ENCODE measurements around the gene SPN.
"Not testable (repeated sequence)": the region's sequence is repeated elsewhere in the genome, so short reads cannot be mapped to it uniquely, and the experiment has no call there.

The SPN gene

DNA sequence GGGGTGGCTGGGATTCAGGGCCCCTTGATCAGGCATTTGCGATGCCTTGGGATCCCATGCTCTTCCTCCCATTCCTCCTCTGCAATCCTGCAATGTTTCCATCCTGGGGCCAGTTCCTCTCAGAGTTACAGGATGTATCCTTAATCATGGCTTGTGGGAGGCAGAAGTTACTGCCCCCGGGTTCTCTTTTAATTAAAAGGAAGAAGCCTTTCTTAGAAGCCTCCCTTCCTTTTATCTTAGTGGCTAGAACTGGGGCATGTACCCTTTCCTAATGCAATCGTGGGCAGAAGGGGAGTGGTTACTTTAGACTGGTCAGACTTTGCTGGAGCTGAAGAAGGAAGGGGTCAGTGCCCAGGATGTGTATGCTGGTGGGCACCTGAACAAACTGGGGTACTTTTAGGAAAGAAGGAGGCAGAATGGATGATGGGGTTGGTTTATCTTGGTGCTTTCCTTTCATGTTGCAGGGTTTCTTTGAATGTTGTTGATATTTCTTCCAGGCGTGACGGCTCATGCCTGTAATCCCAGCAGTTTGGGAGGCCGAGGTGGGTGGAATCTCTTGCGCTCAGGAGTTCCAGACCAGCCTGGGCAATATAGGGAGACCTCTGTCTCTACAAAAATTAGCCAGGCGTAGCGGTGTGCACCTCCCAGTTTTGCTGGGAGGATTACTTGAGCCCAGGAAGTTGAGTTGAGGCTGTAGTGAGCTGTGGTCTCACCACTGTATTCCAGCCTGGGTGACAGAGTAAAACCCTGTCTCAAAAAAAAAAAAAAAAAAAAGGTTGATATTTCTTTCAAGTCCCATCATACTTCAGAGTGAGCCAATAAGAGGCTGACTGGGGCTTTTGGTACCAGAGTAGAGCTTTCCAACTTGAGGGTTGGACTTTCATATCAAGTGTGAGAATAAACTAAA, 13.2 kb upstream of the SPN start:
- FAIRE-seq: no peak

DNA sequence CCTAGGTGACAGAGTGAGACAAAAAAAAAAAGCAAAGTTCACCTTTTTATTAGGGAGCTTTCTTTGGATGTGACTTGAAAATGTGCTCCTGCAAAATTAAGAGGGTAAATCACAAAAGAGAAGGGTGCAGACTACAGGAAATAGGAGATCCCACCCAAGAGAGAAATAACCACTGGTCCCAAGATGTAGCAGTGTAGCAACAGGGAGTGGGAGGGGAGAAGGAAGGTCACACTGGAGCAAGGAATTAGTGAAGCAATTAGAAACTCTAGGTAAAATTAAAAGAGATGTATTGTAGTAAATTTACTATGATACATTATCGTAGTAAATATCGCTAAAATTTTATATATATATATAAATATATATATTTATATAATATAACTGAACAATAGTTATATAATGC, 12.3 kb upstream of the SPN start:
- FAIRE-seq: no peak

- FAIRE-seq: no peak
These were observed 11.2 kb upstream of the SPN start for GRCh38 chr16:29651774-29652349.

GRCh38 chr16:29653471-29653870, 9.6 kb upstream of the SPN start:
- FAIRE-seq: no peak

DNA sequence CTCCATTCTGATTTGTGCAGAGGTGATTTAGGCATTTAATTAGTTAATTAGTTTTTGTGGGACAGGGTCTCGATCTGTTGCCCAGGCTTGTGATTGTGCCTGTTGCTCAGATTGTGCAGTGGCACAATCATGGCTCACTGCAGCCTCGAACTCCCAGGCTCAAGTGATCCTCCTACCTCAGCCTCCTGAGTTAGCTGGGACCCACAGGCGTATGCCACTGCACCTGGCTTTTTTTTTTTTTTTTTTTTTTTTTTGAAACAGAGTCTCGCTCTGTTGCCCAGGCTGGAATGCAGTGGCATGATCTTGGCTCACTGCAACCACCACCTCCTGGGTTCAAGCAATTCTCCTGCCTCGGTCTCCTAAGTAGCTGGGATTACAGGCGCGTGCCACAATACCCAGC, 9.2 kb upstream of the SPN start:
- not testable (repeated sequence) for FAIRE-seq

DNA sequence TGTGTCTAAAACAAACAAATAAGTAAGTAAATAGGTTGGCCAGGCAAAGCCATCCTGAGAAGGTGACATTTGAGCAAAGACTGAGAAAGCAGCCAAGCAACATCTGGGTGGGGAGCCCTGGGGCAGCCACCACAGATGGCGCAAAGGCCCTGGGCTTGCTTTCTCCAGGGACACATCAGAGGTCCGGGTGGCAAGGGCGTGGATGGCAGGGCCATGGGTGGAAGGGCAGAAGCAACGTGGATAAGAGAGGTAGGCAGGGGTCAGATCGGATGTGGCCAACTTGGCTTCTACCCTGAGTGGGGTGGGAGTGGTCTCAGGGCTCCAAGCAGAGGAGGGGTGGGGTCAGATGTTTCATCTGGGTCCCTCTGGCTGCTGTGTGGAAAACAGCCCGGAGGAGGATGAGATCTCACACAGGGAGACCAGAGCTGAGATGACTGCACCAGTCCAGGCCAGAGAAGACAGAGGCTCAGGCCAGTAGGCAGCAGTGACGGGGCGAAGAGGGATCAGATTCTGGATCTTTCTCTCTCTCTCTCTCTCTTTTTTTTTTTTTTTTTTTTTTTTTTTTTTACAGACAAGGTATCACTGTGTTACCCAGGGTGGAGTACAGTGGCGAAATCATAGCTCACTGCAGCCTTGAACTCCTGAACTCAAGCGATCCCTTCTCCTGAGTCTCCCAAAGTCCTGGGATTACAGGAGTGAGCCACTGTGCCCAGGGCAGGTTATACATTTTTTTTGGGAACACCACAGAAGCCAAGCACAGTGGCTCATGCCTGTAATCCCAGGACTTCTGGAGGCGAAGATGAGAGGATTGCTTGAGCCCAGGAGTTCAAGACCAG, 6.1 kb upstream of the SPN start:
- FAIRE-seq: no peak

GRCh38 chr16:29658705-29659104, 4.3 kb upstream of the SPN start:
- FAIRE-seq: no peak

DNA sequence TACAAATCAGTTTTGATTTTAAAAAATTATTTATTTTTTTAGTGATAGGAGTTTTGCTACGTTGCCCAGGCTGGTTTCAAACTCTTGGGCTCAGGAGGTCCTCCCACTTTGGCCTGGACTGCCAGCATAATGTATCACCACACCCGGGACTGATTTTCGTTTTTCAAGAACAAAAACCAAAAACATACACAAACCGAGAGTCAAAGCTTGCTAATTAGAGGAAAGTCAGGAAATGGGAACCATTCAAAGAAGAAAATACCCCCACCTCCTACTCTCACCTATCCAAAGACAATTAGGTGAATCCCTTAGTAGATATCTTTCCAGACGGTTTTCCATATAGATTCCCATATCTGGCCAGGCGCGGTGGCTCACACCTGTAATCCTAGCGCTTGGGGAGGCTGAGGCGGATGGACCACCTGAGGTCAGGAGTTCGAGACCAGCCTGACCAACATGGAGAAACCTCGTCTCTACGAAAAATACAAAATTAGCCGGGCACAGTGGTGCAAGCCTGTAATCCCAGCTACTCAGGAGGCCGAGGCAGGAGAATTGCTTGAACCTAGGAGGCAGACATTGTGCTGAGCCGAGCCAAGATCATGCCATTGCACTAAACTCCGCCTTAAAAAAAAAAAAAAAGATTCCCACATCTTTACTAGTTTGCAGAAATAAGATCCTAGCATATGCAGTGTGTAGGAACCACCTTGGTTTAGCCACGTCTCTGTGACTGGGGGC, 883 bp upstream of the SPN start:
- no peak for FAIRE-seq

- no peak for FAIRE-seq
These were observed 375 bp upstream of the SPN start for GRCh38 chr16:29662729-29663015.

- no peak for FAIRE-seq
These were observed 702 bp downstream of the SPN start for GRCh38 chr16:29663807-29664090.

GRCh38 chr16:29664091-29664921, 1.3 kb downstream of the SPN start:
- FAIRE-seq: no peak

DNA sequence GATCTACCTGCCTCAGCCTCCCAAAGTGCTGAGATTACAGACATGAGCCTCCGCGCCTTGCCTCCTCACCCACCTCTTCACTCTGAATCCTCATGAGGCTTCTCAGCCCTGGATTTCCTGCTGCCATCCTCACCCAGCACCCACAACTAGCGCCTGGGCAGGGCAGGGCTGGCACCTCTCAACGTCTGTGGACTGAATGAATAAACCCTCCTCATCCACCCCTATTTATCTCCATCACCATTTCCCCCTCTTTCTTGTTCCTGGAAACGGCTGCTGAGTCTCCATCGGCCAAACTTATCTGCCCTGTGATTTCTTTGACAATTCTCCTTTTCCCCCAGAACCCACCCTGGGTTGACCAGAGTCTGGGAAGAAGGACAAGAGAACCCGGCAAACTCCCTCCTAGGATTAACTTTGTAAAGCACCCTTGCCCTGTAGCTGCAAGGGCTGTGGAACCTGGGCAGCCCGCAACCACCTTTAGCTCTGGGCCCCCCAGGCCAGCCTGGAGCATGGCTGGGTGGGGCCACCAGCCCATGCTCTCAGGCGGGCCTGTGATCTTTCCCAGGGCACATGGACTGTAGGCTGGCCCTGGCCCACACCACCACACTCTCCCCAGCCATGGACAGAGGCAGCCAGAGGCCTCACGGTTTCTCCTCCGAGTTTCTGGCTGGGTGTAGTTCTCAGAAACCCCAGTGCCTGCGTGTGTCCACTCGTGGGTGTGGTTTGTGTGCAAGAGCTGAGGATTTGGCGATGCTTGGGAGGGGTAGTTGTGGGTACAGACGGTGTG, 2.4 kb downstream of the SPN start:
- FAIRE-seq: no peak

GRCh38 chr16:29667322-29667610, 4.2 kb downstream of the SPN start:
- FAIRE-seq: not testable (repeated sequence)

- FAIRE-seq: no peak
These were observed 4.7 kb downstream of the SPN start for GRCh38 chr16:29667755-29668154.

GRCh38 chr16:29668267-29668666, 5.2 kb downstream of the SPN start:
- FAIRE-seq: no peak

- no peak for FAIRE-seq
These were observed 10.5 kb downstream of the SPN start for GRCh38 chr16:29673501-29673900.

GRCh38 chr16:29674188-29674587, 11.1 kb downstream of the SPN start:
- FAIRE-seq: no peak

DNA sequence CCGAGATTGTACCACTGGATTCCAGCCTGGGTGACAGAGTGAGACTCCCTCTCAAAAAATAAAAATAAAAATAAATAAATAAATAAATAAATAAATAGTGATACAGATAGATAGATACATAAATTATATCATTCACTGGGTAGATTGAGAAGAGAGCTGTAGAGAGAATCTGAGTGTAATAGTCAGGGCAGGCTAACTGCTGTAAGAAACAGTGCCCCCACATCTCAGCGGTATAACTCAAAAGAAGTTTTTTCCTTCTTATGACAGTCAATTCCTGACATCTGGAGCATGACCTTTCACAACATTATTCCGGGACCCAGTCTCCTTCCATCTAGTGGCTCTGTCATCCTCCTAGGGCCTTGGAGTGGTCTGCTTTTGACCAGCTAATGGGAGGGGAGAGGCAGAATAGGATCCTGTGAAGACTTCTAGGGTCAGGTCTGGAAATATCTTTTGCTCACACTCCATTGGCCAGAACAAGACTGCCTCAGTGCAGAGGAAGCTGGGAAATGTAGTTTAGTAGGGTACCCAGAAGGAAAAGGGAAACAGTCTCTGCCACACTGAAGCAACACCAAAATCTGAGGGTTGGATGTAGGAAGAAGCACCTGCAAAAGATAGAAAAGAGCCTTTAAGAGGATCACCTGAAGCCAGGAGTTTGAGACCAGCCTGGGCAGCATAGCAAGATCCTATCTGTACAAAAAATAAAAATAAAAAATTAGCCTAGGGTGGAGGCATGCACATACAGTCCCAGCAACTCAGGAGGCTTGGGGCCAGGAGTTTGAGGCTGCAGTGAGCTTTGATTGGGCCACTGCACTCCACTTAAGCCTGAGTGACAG, 13.0 kb downstream of the SPN start:
- FAIRE-seq: no peak

- no peak for FAIRE-seq
These were observed 14.1 kb downstream of the SPN start for GRCh38 chr16:29676989-29677785.

GRCh38 chr16:29678691-29679267, 15.7 kb downstream of the SPN start, which contains the start of gene QPRT:
TSS of gene QPRT (plus strand) at chr16:29679180. CDS start at chr16:29679198, 18 bp downstream.
- no peak for FAIRE-seq
